ENCODE results near the gene CCDC178.

GRCh38 chr18:33369711-33370449, 70.6 kb downstream of the CCDC178 start:
- TF ChIP-seq EZH2phosphoT487 (IDR thresholded peaks at IDR 0.05; ENCODE audit: insufficient read depth, low read depth) (no peak), EZH2 (IDR thresholded peaks at IDR 0.05; ENCODE audit: insufficient read depth, poor library complexity, severe bottlenecking) (no peak)
